NCI-H187 treated with DMSO at 0.1 percent for 48 hours (cell line): Measurements from ENCODE around the gene MAGEA6.
"Not testable (repeated sequence)": the region's sequence is repeated elsewhere in the genome, so short reads cannot be mapped to it uniquely, and the experiment has no call there.

Source experiments
- DNase-seq: peaks from one replicate; lab custom pipeline; 2025; lab: John Stamatoyannopoulos, UW

Gene MAGEA6

GRCh38 chrX:152769549-152770289 is at the start of gene MAGEA6:
MAGEA6 (minus strand) TSS chrX:152769689; CDS start chrX:152767650, 2,039 bp downstream.
- DNase-seq = not testable (repeated sequence)

GRCh38 chrX:152819266-152819665 is 49.8 kb upstream of the MAGEA6 start:
- DNase-seq = no peak

- DNase-seq = no peak
These were observed 48.9 kb upstream of the MAGEA6 start for GRCh38 chrX:152818356-152818755.

- no peak for DNase-seq
These were observed 47.7 kb upstream of the MAGEA6 start for GRCh38 chrX:152817078-152817764.

GRCh38 chrX:152814048-152814447 is 44.6 kb upstream of the MAGEA6 start:
- no peak for DNase-seq

- DNase-seq = no peak
These were observed 43.7 kb upstream of the MAGEA6 start for GRCh38 chrX:152813206-152813605.

GRCh38 chrX:152810403-152810802 is 40.9 kb upstream of the MAGEA6 start:
- DNase-seq = no peak

- DNase-seq = no peak
These were observed 36.5 kb upstream of the MAGEA6 start for GRCh38 chrX:152806035-152806434.

- DNase-seq = no peak
These were observed 29.5 kb upstream of the MAGEA6 start for GRCh38 chrX:152798945-152799344.

- DNase-seq = not testable (repeated sequence)
These were observed 17.6 kb upstream of the MAGEA6 start for GRCh38 chrX:152787062-152787461.

- DNase-seq = not testable (repeated sequence)
These were observed 2.9 kb downstream of the MAGEA6 start for GRCh38 chrX:152766562-152766961.

GRCh38 chrX:152761582-152761981 is 7.9 kb downstream of the MAGEA6 start:
- DNase-seq = not testable (repeated sequence)

GRCh38 chrX:152759544-152759943 is 9.9 kb downstream of the MAGEA6 start:
- DNase-seq = not testable (repeated sequence)

GRCh38 chrX:152758918-152759317 is 10.6 kb downstream of the MAGEA6 start, which contains the start of gene CSAG3:
CSAG3 (plus strand) TSS chrX:152759218.
- not testable (repeated sequence) for DNase-seq

- not testable (repeated sequence) for DNase-seq
These were observed 14.6 kb downstream of the MAGEA6 start for GRCh38 chrX:152754871-152755270.

- DNase-seq = not testable (repeated sequence)
These were observed 15.5 kb downstream of the MAGEA6 start, which contains the start of gene MAGEA2 for GRCh38 chrX:152753686-152754650. MAGEA2 (minus strand) TSS chrX:152753842; CDS start chrX:152751363, 2,479 bp downstream.

- DNase-seq = no peak
These were observed 30.9 kb downstream of the MAGEA6 start for GRCh38 chrX:152738560-152738959.

- DNase-seq = not testable (repeated sequence)
These were observed 33.0 kb downstream of the MAGEA6 start for GRCh38 chrX:152736528-152736927.

- DNase-seq = no peak
These were observed 33.5 kb downstream of the MAGEA6 start for GRCh38 chrX:152735860-152736511.

- DNase-seq = no peak
These were observed 34.4 kb downstream of the MAGEA6 start for GRCh38 chrX:152735101-152735500.

GRCh38 chrX:152734143-152734858 is 35.2 kb downstream of the MAGEA6 start:
- DNase-seq = not testable (repeated sequence)
